HG02938 (cell line): ENCODE measurements around the gene FSTL5.
"Not testable (repeated sequence)": the region's sequence is repeated elsewhere in the genome, so short reads cannot be mapped to it uniquely, and the experiment has no call there.

Experiments used
- ATAC-seq: cut with Tn5 transposase; IDR thresholded peaks from one replicate; pipeline ENCODE4 v1.9.1; 2021; ENCODE audit warnings: mild to moderate bottlenecking, moderate library complexity; ENCODE audit not compliant: unreplicated experiment

The FSTL5 gene

GRCh38 chr4:162104459-162105124, 59.2 kb downstream of the FSTL5 start:
- no peak for ATAC-seq

GRCh38 chr4:162103908-162104307, 59.9 kb downstream of the FSTL5 start:
- not testable (repeated sequence) for ATAC-seq

GRCh38 chr4:162102713-162103112, 61.1 kb downstream of the FSTL5 start:
- no peak for ATAC-seq

- ATAC-seq: no peak
Observed at GRCh38 chr4:162101337-162101736, 62.5 kb downstream of the FSTL5 start.

- no peak for ATAC-seq
Observed at GRCh38 chr4:162075726-162076125, 88.1 kb downstream of the FSTL5 start.

- no peak for ATAC-seq
Observed at GRCh38 chr4:162061214-162061613, 102.6 kb downstream of the FSTL5 start.

GRCh38 chr4:162059656-162060055, 104.1 kb downstream of the FSTL5 start:
- ATAC-seq: no peak

GRCh38 chr4:162056990-162057389, 106.8 kb downstream of the FSTL5 start:
- no peak for ATAC-seq

GRCh38 chr4:162046135-162046534, 117.7 kb downstream of the FSTL5 start:
- no peak for ATAC-seq

- no peak for ATAC-seq
Observed at GRCh38 chr4:162038112-162038511, 125.7 kb downstream of the FSTL5 start.

- no peak for ATAC-seq
Observed at GRCh38 chr4:162017863-162018262, 145.9 kb downstream of the FSTL5 start.

GRCh38 chr4:162016991-162017390, 146.8 kb downstream of the FSTL5 start:
- no peak for ATAC-seq

- no peak for ATAC-seq
Observed at GRCh38 chr4:162016219-162016618, 147.6 kb downstream of the FSTL5 start.

GRCh38 chr4:162015090-162015489, 148.7 kb downstream of the FSTL5 start:
- ATAC-seq: no peak

- no peak for ATAC-seq
Observed at GRCh38 chr4:162011089-162011488, 152.7 kb downstream of the FSTL5 start.

GRCh38 chr4:162010362-162010761, 153.4 kb downstream of the FSTL5 start:
- ATAC-seq: no peak

- no peak for ATAC-seq
Observed at GRCh38 chr4:161992317-161992716, 171.5 kb downstream of the FSTL5 start.

- no peak for ATAC-seq
Observed at GRCh38 chr4:161991811-161992210, 172.0 kb downstream of the FSTL5 start.

- ATAC-seq: no peak
Observed at GRCh38 chr4:161990721-161991120, 173.1 kb downstream of the FSTL5 start.

GRCh38 chr4:161988946-161989345, 174.9 kb downstream of the FSTL5 start:
- no peak for ATAC-seq

- ATAC-seq: no peak
Observed at GRCh38 chr4:161987611-161988010, 176.2 kb downstream of the FSTL5 start.

- ATAC-seq: no peak
Observed at GRCh38 chr4:161952382-161952781, 211.4 kb downstream of the FSTL5 start.
